ENCODE results near the gene TMEM80. TPM values are rescaled to one million over a fixed set of nuclear protein-coding genes. Genes with fewer than 3 reads are reported as not detected.
A peak's percentile ranks its signal among the peaks of the same experiment; 100 is the strongest.

Gene TMEM80
- total and polyA plus RNA-seq, 10 of the 15 experiments (the other 5 are each of a cell fraction or from before 2014, with no cell fraction given) = 6.7 to 30.9 (median 20.7) TPM

DNA sequence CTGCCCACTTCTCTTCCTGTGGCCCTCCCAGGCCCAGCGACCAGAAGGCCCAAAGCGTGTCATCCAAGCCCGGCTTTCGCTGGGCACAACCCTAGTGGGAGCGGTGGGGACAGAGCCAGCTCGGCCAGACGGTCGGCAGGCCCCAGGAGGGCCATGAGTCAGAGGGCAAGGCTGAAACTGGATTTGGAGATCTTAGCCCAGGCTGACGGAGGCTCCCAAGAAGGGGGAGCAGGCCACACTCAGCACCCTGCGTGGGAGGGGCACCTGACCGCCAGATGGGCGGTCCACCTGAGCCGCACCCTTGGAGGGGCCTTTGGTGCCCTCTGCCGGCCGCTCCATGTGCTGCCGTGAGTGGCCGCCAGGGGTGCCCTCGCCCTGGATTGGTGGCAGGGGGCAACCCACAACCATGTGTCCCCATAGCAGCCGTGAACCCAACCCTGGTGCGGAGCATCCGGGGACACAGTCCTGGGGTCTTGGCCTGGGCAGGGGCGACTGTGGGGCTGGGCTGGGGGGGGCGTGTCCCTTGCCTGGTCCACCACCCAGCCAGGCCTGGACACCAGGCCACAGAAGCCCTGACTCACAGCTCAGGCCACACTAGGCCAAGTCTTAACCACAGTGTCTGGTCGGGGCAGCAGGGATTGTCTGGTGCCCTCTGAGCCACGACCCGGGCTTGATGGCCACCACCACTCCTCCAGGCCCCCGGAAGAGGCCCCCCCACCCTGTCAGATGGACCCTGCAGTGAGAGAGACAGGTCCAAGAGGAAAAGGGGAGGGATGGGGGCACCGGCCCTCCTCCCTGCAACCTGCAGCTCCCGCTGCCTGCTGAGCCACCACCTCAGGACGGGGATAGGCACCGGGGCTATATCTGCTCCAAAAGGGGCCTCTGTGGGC lies 32.5 kb downstream of the TMEM80 start (continued):
- TF ChIP-seq CEBPB (IDR thresholded peaks at IDR 0.05; ENCODE audit: borderline replicate concordance in 1 of 2, low read depth in 2 of 2, low read length in 2 of 2) (no peak), POU2F2 (IDR thresholded peaks at IDR 0.05; ENCODE audit: borderline replicate concordance, low read depth, low read length) (peak; percentile 16; the same call in 1 of the 3 replicates), POLR2A (IDR thresholded peaks at IDR 0.05; ENCODE audit: low read depth, low read length) (0 out of 2 replicates have a peak, but pooled peaks have one; percentile 7), GATAD2B (conservative IDR thresholded peaks at IDR 0.05; ENCODE audit: low read depth) (0 out of 2 replicates have a peak, but pooled peaks have one; percentile 41), SMC3 (IDR thresholded peaks at IDR 0.05; ENCODE audit: borderline replicate concordance, low read length) (peak; percentile 78; the same call in 1 of the 2 replicates), RAD21 (IDR thresholded peaks at IDR 0.05; ENCODE audit: insufficient read depth, low read depth, low read length) (peak; percentile 70), RUNX3 (IDR thresholded peaks at IDR 0.05; ENCODE audit: low read length) (peak; percentile 45; the same call in 1 of the 2 replicates), ZNF622 (IDR thresholded peaks at IDR 0.05) (no peak), NR2C1 (IDR thresholded peaks at IDR 0.05) (no peak), RELA (IDR thresholded peaks at IDR 0.05; ENCODE audit: borderline replicate concordance, partially characterized antibody) (peak; percentile 16), STAT3 (IDR thresholded peaks at IDR 0.05; ENCODE audit: low read depth, low read length) (no peak), NFXL1 (IDR thresholded peaks at IDR 0.05; ENCODE audit: borderline replicate concordance) (no peak), SMARCA5 (IDR thresholded peaks at IDR 0.05) (peak; percentile 92; the same call in 1 of the 2 replicates), HDAC2 (IDR thresholded peaks at IDR 0.05) (no peak), MYB (IDR thresholded peaks at IDR 0.05; ENCODE audit: borderline replicate concordance, low read depth, low read length) (no peak), CHD2 (IDR thresholded peaks at IDR 0.05; ENCODE audit: borderline replicate concordance, low read depth, low read length) (no peak), LARP7 (IDR thresholded peaks at IDR 0.05) (0 out of 2 replicates have a peak, but pooled peaks have one; percentile 36), IKZF1 (conservative IDR thresholded peaks at IDR 0.05) (peak; percentile 41; the same call in 1 of the 2 replicates)
- TF ChIP-seq, protein P1, sequence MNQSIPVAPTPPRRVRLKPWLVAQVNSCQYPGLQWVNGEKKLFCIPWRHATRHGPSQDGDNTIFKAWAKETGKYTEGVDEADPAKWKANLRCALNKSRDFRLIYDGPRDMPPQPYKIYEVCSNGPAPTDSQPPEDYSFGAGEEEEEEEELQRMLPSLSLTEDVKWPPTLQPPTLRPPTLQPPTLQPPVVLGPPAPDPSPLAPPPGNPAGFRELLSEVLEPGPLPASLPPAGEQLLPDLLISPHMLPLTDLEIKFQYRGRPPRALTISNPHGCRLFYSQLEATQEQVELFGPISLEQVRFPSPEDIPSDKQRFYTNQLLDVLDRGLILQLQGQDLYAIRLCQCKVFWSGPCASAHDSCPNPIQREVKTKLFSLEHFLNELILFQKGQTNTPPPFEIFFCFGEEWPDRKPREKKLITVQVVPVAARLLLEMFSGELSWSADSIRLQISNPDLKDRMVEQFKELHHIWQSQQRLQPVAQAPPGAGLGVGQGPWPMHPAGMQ (IDR thresholded peaks at IDR 0.05; ENCODE audit: borderline replicate concordance) = no peak
- TF ChIP-seq, protein P2, sequence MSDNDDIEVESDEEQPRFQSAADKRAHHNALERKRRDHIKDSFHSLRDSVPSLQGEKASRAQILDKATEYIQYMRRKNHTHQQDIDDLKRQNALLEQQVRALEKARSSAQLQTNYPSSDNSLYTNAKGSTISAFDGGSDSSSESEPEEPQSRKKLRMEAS (IDR thresholded peaks at IDR 0.05; ENCODE audit: low read depth, low read length) = peak; percentile 53; the same call in 1 of the 2 replicates
- TF ChIP-seq, protein P3, sequence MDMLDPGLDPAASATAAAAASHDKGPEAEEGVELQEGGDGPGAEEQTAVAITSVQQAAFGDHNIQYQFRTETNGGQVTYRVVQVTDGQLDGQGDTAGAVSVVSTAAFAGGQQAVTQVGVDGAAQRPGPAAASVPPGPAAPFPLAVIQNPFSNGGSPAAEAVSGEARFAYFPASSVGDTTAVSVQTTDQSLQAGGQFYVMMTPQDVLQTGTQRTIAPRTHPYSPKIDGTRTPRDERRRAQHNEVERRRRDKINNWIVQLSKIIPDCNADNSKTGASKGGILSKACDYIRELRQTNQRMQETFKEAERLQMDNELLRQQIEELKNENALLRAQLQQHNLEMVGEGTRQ (IDR thresholded peaks at IDR 0.05; ENCODE audit: borderline replicate concordance, low read depth, low read length) = peak; percentile 46; the same call in 1 of the 2 replicates
- TF ChIP-seq, protein P4, sequence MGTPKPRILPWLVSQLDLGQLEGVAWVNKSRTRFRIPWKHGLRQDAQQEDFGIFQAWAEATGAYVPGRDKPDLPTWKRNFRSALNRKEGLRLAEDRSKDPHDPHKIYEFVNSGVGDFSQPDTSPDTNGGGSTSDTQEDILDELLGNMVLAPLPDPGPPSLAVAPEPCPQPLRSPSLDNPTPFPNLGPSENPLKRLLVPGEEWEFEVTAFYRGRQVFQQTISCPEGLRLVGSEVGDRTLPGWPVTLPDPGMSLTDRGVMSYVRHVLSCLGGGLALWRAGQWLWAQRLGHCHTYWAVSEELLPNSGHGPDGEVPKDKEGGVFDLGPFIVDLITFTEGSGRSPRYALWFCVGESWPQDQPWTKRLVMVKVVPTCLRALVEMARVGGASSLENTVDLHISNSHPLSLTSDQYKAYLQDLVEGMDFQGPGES (IDR thresholded peaks at IDR 0.05) = no peak
- TF ChIP-seq, protein P5, sequence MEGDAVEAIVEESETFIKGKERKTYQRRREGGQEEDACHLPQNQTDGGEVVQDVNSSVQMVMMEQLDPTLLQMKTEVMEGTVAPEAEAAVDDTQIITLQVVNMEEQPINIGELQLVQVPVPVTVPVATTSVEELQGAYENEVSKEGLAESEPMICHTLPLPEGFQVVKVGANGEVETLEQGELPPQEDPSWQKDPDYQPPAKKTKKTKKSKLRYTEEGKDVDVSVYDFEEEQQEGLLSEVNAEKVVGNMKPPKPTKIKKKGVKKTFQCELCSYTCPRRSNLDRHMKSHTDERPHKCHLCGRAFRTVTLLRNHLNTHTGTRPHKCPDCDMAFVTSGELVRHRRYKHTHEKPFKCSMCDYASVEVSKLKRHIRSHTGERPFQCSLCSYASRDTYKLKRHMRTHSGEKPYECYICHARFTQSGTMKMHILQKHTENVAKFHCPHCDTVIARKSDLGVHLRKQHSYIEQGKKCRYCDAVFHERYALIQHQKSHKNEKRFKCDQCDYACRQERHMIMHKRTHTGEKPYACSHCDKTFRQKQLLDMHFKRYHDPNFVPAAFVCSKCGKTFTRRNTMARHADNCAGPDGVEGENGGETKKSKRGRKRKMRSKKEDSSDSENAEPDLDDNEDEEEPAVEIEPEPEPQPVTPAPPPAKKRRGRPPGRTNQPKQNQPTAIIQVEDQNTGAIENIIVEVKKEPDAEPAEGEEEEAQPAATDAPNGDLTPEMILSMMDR (IDR thresholded peaks at IDR 0.05 in 2 of 3, conservative IDR thresholded peaks at IDR 0.05 in 1 of 3; ENCODE audit: control insufficient read depth in 2 of 3, extremely low read depth in 1 of 3, insufficient read depth in 1 of 3, low read depth in 3 of 3, low read length in 3 of 3) = peak; percentile 93 to 100 (median 100); a peak in 5 of 6 replicates

Data from GM12878 (cell line).